NB4 (cell line): ENCODE data around the gene GALNTL6.
A peak's percentile ranks its signal among the peaks of the same experiment; 100 is the strongest.

Experiments used
- DNase-seq: peaks from one replicate; pipeline ENCODE4 v3.0.0; 2010; ENCODE audit warnings: low read depth
- H3K4me3 ChIP-seq: one replicate; pipeline ENCODE4 v1.5.1; 2011; ENCODE audit warnings: mild to moderate bottlenecking, low read depth, low read length, moderate library complexity
- CTCF ChIP-seq: IDR thresholded peaks from one replicate; pipeline ENCODE4 v1.5.1; 2012; ENCODE audit warnings: low read depth, low read length
- MAX ChIP-seq: IDR thresholded peaks from 2 replicates; pipeline ENCODE4 v1.6.1; 2011; ENCODE audit warnings: low read depth, low read length
- MYC ChIP-seq: IDR thresholded peaks from 2 replicates; pipeline ENCODE4 v1.6.1; 2011; ENCODE audit warnings: low read depth, low read length
- POLR2A ChIP-seq: IDR thresholded peaks from 2 replicates; pipeline ENCODE4 v1.6.1; 2011; ENCODE audit warnings: mild to moderate bottlenecking; ENCODE audit not compliant: insufficient read length; ENCODE audit errors: extremely low read depth

The GALNTL6 gene

DNA sequence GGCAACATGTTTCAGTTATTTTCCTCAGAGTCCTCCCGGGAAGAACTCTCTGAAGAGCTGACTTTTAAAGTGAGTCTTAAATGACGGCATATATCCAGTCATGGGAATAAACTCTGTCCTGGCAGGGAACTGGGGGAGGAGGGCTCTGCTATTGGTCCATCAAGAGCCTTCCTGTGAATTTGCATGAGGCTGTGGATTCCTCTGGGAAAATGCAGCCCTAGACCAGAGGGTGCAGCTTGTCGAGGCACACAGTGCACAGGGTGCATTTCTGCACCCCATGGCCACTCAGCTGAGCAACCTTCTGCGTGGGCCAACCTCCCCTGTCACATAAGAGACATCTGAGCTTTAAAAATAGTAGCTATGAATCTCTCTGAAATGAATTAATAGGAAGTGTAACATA is 360.0 kb downstream of the GALNTL6 start:
- no peak for DNase-seq
- no peak overlapping the region for H3K4me3 ChIP-seq
- TF ChIP-seq CTCF (no peak), MAX (no peak), MYC (no peak), POLR2A (no peak)

GRCh38 chr4:172177382-172177781 is 364.2 kb downstream of the GALNTL6 start:
- TF ChIP-seq MAX: no peak
- no peak for TF ChIP-seq POLR2A
- TF ChIP-seq MYC: no peak
- no peak for TF ChIP-seq CTCF
- DNase-seq: no peak
- no peak overlapping the region for H3K4me3 ChIP-seq

DNA sequence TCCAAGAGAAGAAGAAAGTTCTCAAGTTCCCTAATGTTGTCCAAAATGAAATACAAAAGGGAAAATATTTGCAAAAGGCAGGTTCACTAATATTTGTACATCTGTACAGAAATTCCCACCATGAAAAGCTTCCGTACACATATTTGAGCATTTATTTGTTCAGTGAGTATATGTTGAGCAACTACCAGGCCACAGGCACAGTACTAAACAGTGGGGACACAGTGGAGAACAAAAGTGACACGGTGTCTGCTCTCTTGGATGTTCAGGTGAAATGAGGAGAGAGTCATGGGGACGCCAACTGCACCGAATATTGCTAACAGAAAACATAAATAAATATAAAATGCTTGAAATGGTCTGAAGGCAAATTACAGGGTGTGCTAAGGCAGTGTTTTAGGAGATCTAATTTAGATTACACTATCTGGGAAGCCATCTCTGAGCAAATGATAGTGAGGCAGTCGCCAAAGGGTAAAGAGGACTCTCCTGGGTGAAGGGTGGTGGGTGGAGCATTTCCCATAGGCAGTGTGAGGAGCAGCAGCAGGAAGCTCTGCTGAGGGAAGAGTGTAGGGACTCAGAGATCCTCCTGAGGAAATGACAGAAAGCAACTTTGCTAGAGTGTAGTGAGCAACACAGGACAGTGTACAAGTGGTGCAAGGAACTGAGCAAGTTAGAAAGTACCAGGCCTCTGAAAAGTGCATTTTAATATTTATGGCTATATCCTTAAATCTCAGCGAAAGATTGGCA is 375.2 kb downstream of the GALNTL6 start:
- H3K4me3 ChIP-seq: no peak overlapping the region
- no peak for DNase-seq
- TF ChIP-seq MYC (no peak), CTCF (no peak), MAX (no peak), POLR2A (no peak)

DNA sequence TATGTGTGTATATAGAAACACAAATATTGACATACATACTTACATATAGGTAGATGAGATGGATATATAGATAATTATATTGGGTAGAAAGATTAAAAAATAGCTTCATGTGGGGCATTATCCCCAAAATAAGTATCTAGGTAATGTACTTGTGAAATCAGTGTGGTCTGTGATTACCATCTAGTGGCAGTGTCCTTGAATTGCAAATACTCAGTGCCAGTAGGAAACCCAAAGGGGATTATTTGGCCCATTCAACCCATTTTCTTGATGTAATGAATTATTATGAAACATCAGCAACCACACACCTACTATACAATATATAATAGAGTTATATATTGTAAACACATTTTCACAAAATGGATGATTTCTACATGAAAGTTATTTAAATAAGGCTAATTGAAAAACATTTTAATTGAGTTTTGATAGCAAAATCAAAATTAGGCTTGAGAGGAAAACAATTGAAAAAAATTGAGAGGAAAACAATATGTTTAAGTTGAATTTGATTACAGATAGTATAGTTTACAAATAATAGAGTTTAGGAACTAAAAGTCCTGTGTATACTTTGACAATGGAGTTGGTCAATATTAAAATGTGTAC is 389.4 kb downstream of the GALNTL6 start:
- DNase-seq: peak; percentile 46
- TF ChIP-seq POLR2A (no peak), MAX (no peak), CTCF (peak; percentile 26), MYC (no peak)
- no peak overlapping the region for H3K4me3 ChIP-seq

GRCh38 chr4:172207258-172207657 is 394.1 kb downstream of the GALNTL6 start:
- no peak for TF ChIP-seq MAX
- DNase-seq: no peak
- no peak overlapping the region for H3K4me3 ChIP-seq

DNA sequence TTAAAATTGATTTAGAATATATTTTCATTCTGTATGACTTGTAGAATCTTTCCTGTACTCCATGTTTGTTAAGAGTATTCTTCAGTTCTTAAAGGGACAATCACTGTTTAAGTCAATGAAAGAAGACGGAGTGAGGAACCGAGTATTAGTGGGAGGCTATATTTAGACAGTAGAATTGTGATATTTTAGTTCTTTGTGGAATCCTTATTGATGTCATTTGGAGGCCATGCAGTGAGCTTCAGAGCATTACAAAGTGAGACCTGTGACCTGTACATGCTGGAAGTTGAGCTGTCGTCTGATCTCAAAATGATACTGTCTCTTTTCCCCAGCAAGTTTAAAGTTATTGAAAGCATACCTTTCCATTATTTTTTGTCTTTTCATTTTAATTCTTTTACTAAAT is 394.7 kb downstream of the GALNTL6 start:
- H3K4me3 ChIP-seq: no peak overlapping the region
- TF ChIP-seq MYC (no peak), CTCF (no peak), MAX (no peak), POLR2A (no peak)
- DNase-seq: no peak
